A549 (cell line): Measurements from ENCODE around the gene GRIP2.

ENCODE experiments used
- EP300 ChIP-seq, 2 experiments: fragments of >200 bp; sonication (Bioruptor Twin); formaldehyde crosslinking; IDR thresholded peaks; 2 replicates in 1 of 2; 3 replicates in 1 of 2; pipeline ENCODE4 v1.6.1; 2016 to 2017
- GATA3 ChIP-seq: IDR thresholded peaks from 2 replicates; pipeline ENCODE4 v1.6.1; 2012; ENCODE audit warnings: borderline replicate concordance
- HOXB13 ChIP-seq: fragments of 250-450 bp; sonication (Bioruptor Pico); IDR thresholded peaks from 2 replicates; pipeline ENCODE4 v1.5.0; 2020; ENCODE audit warnings: low read depth, mild to moderate bottlenecking, moderate library complexity
- HOXB5 ChIP-seq: fragments of 250-450 bp; sonication (Bioruptor Pico); IDR thresholded peaks from 2 replicates; pipeline ENCODE4 v1.5.0; 2020; ENCODE audit warnings: mild to moderate bottlenecking, moderate library complexity
- MAZ ChIP-seq: fragments of 150-350 bp; IDR thresholded peaks from 2 replicates; pipeline ENCODE4 v1.6.1; 2014; ENCODE audit warnings: antibody characterized with exemption, low read depth, low read length, borderline replicate concordance
- PBX3 ChIP-seq: IDR thresholded peaks from 2 replicates; pipeline ENCODE4 v1.6.1; 2012
- POLR2A ChIP-seq: IDR thresholded peaks from 2 replicates; pipeline ENCODE4 v1.6.1; 2012; ENCODE audit warnings: mild to moderate bottlenecking, low read length
- TP53 ChIP-seq: fragments of 250-450 bp; sonication (Bioruptor Pico); IDR thresholded peaks from 2 replicates; pipeline ENCODE4 v1.5.0; 2021; ENCODE audit warnings: mild to moderate bottlenecking, moderate library complexity
- TF ChIP-seq, protein P1 (sequence below): fragments of 250-450 bp; sonication (Bioruptor Pico); IDR thresholded peaks from 2 replicates; pipeline ENCODE4 v1.5.0; 2021; ENCODE audit warnings: mild to moderate bottlenecking, moderate library complexity, borderline replicate concordance
- TF ChIP-seq, protein P2 (sequence below): fragments of >200 bp; sonication (Bioruptor Twin); formaldehyde crosslinking; IDR thresholded peaks from 3 replicates; pipeline ENCODE4 v1.5.1; 2016

- TF ChIP-seq POLR2A (no peak), MAZ (no peak), HOXB13 (CRISPR knock-in tag) (no peak), EP300 (IDR thresholded peaks at IDR 0.05) (no peak), HOXB5 (CRISPR knock-in tag) (no peak), TP53 (CRISPR knock-in tag) (no peak), GATA3 (no peak), PBX3 (no peak)
- TF ChIP-seq, protein P1, sequence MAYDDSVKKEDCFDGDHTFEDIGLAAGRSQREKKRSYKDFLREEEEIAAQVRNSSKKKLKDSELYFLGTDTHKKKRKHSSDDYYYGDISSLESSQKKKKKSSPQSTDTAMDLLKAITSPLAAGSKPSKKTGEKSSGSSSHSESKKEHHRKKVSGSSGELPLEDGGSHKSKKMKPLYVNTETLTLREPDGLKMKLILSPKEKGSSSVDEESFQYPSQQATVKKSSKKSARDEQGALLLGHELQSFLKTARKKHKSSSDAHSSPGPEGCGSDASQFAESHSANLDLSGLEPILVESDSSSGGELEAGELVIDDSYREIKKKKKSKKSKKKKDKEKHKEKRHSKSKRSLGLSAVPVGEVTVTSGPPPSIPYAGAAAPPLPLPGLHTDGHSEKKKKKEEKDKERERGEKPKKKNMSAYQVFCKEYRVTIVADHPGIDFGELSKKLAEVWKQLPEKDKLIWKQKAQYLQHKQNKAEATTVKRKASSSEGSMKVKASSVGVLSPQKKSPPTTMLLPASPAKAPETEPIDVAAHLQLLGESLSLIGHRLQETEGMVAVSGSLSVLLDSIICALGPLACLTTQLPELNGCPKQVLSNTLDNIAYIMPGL (CRISPR knock-in tag) = no peak
- TF ChIP-seq, protein P2, sequence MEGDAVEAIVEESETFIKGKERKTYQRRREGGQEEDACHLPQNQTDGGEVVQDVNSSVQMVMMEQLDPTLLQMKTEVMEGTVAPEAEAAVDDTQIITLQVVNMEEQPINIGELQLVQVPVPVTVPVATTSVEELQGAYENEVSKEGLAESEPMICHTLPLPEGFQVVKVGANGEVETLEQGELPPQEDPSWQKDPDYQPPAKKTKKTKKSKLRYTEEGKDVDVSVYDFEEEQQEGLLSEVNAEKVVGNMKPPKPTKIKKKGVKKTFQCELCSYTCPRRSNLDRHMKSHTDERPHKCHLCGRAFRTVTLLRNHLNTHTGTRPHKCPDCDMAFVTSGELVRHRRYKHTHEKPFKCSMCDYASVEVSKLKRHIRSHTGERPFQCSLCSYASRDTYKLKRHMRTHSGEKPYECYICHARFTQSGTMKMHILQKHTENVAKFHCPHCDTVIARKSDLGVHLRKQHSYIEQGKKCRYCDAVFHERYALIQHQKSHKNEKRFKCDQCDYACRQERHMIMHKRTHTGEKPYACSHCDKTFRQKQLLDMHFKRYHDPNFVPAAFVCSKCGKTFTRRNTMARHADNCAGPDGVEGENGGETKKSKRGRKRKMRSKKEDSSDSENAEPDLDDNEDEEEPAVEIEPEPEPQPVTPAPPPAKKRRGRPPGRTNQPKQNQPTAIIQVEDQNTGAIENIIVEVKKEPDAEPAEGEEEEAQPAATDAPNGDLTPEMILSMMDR = no peak
Measured at GRCh38 chr3:14445773-14446172, 94.4 kb downstream of the GRIP2 start.
